Stimulated activated CD4-positive, alpha-beta T cell treated with anti-CD3 and anti-CD28 coated beads, Interleukin-4, amount 100 ng/mL, for 48 hours (primary cell): ENCODE data around the gene CGNL1.

Experiments used
- DNase-seq, 2 donors: peaks; one replicate each; pipeline ENCODE4 v3.0.0-alpha.2; 2020; ENCODE audit warnings: low read depth in 2 of 2

CGNL1 gene

GRCh38 chr15:57500256-57500655 is 124.0 kb downstream of the CGNL1 start:
- no peak for DNase-seq

GRCh38 chr15:57500979-57501576 is 124.8 kb downstream of the CGNL1 start:
- no peak for DNase-seq

GRCh38 chr15:57502116-57502515 is 125.8 kb downstream of the CGNL1 start:
- DNase-seq: no peak

- no peak for DNase-seq
These were observed 126.9 kb downstream of the CGNL1 start for GRCh38 chr15:57503051-57503702.

- no peak for DNase-seq
These were observed 127.8 kb downstream of the CGNL1 start for GRCh38 chr15:57503911-57504598.

GRCh38 chr15:57504599-57504940 is 128.3 kb downstream of the CGNL1 start:
- no peak for DNase-seq

GRCh38 chr15:57505056-57505715 is 128.9 kb downstream of the CGNL1 start:
- no peak for DNase-seq

- DNase-seq: no peak
These were observed 129.7 kb downstream of the CGNL1 start for GRCh38 chr15:57505949-57506391.

GRCh38 chr15:57506422-57506821 is 130.1 kb downstream of the CGNL1 start:
- no peak for DNase-seq

GRCh38 chr15:57507111-57507510 is 130.8 kb downstream of the CGNL1 start:
- DNase-seq: no peak

- DNase-seq: no peak
These were observed 132.8 kb downstream of the CGNL1 start for GRCh38 chr15:57509126-57509525.

- DNase-seq: no peak
These were observed 133.7 kb downstream of the CGNL1 start for GRCh38 chr15:57509965-57510364.

- DNase-seq: no peak
These were observed 134.3 kb downstream of the CGNL1 start for GRCh38 chr15:57510647-57511046.

- no peak for DNase-seq
These were observed 140.2 kb downstream of the CGNL1 start for GRCh38 chr15:57516327-57517029.

- no peak for DNase-seq
These were observed 140.8 kb downstream of the CGNL1 start for GRCh38 chr15:57517030-57517671.

- DNase-seq: no peak
These were observed 142.6 kb downstream of the CGNL1 start for GRCh38 chr15:57518779-57519405.

- DNase-seq: no peak
These were observed 143.5 kb downstream of the CGNL1 start for GRCh38 chr15:57519806-57520205.

GRCh38 chr15:57521503-57521902 is 145.2 kb downstream of the CGNL1 start:
- DNase-seq: no peak

- DNase-seq: no peak
These were observed 145.8 kb downstream of the CGNL1 start for GRCh38 chr15:57522148-57522547.

- DNase-seq: no peak
These were observed 149.3 kb downstream of the CGNL1 start for GRCh38 chr15:57525581-57525980.

GRCh38 chr15:57526076-57526475 is 149.8 kb downstream of the CGNL1 start:
- no peak for DNase-seq
